H1 (cell line): ENCODE data around the gene TXNL4A. TPM values are rescaled to one million over a fixed set of nuclear protein-coding genes. Genes with fewer than 3 reads are reported as not detected.

Experiments used
- ASH2L ChIP-seq: fragments of 200-600, 300-600 bp; sonication (generic); IDR thresholded peaks from one replicate; pipeline ENCODE4 v1.7.1; 2017; ENCODE audit warnings: low read length
- CEBPB ChIP-seq: IDR thresholded peaks from 2 replicates; pipeline ENCODE4 v1.6.1; 2012; ENCODE audit warnings: low read depth, low read length
- CHD7 ChIP-seq: fragments of 300-600 bp; sonication (generic); IDR thresholded peaks from 2 replicates; pipeline ENCODE4 v1.7.1; 2012; ENCODE audit warnings: low read length, moderate library complexity, mild to moderate bottlenecking, inconsistent platforms; ENCODE audit not compliant: insufficient replicate concordance
- CTBP2 ChIP-seq: IDR thresholded peaks from 2 replicates; pipeline ENCODE4 v1.7.0; 2011; ENCODE audit warnings: borderline replicate concordance, mild to moderate bottlenecking, moderate library complexity, mixed read lengths, low read length; ENCODE audit not compliant: insufficient read depth, insufficient read length
- GTF2F1 ChIP-seq: IDR thresholded peaks from 2 replicates; pipeline ENCODE4 v1.6.1; 2012; ENCODE audit warnings: low read depth, low read length, improper control_type of control experiment, borderline replicate concordance
- KDM5A ChIP-seq: fragments of 200-600 bp; IDR thresholded peaks from 2 replicates; pipeline ENCODE4 v1.7.1; 2012; ENCODE audit warnings: mild to moderate bottlenecking, low read length, inconsistent platforms, mixed read lengths
- NANOG ChIP-seq: IDR thresholded peaks from 2 replicates; pipeline ENCODE4 v1.6.1; 2011; ENCODE audit warnings: low read length, low read depth, mild to moderate bottlenecking, inconsistent platforms; ENCODE audit not compliant: insufficient read depth, poor library complexity, severe bottlenecking
- PHF8 ChIP-seq: fragments of 200-600 bp; sonication (generic); conservative IDR thresholded peaks from 2 replicates; pipeline ENCODE4 v1.7.1; 2012; ENCODE audit warnings: low read depth, mild to moderate bottlenecking, inconsistent platforms, low read length, moderate library complexity
- RBBP5 ChIP-seq: IDR thresholded peaks from 2 replicates; pipeline ENCODE4 v1.7.1; 2012; ENCODE audit warnings: low read depth, mild to moderate bottlenecking, inconsistent platforms, low read length, moderate library complexity, borderline replicate concordance
- SIN3A ChIP-seq, 2 experiments: IDR thresholded peaks in 1 of 2; conservative IDR thresholded peaks in 1 of 2; 2 replicates each; pipeline ENCODE4 v1.6.1; 2011 to 2012; ENCODE audit warnings: low read length in 2 of 2, improper control_type of control experiment in 1 of 2, low read depth in 1 of 2, mild to moderate bottlenecking in 1 of 2
- SP2 ChIP-seq: IDR thresholded peaks from 2 replicates; pipeline ENCODE4 v1.6.1; 2012; ENCODE audit warnings: mild to moderate bottlenecking, low read length, inconsistent platforms
- TAF7 ChIP-seq: optimal IDR thresholded peaks from 2 replicates; pipeline ENCODE3; 2011; ENCODE audit warnings: low read depth, mild to moderate bottlenecking, inconsistent platforms, low read length, moderate library complexity, borderline replicate concordance
- polyA plus RNA-seq, 7 experiments: library from polyadenylated mRNA; depleted of rRNA in 3 of 7; stranded (reverse) in 5 of 7; unstranded in 2 of 7; fragments of >200 nt in 5 of 7; fragments of 200-250 nt in 2 of 7; gene quantifications; 1 replicate in 5 of 7; 2 replicates in 1 of 7; 4 replicates in 1 of 7; pipeline versions ENCODE4 v1.2.1 to v1.2.3, GENCODE V29; 2011 to 2013; ENCODE audit warnings: missing spikeins in 2 of 7, mixed read lengths in 2 of 7
- total RNA-seq: library from RNA; stranded (reverse); fragmentation: NEBNext Ultra II Directional; extraction: Animal tissue kit (Norgen Biotek cat#: 25700); gene quantifications from 2 replicates; pipeline ENCODE4 v1.2.1, GENCODE V29; 2021

Gene TXNL4A
- total and polyA plus RNA-seq, 2 of the 8 experiments (the other 6 are each of a cell fraction or from before 2014, with no cell fraction given), result 169 to 181 TPM

GRCh38 chr18:79988071-79988450 is 302 bp downstream of the TXNL4A start (continued):
- TF ChIP-seq CHD7 (no peak), GTF2F1 (no peak), SP2 (no peak), CEBPB (no peak), KDM5A (no peak), TAF7 (no peak), SIN3A (conservative IDR thresholded peaks at IDR 0.05 in 1 of 2, IDR thresholded peaks at IDR 0.05 in 1 of 2; ENCODE audit: low read depth in 1 of 2, low read length in 2 of 2) (peak; percentile 40 to 64; a peak in 1 of 4 replicates), ASH2L (peak; percentile 97), RBBP5 (peak; percentile 91), PHF8 (peak; percentile 83), CTBP2 (no peak), NANOG (no peak)
